Endothelial cell of umbilical vein (primary cell): Measurements from ENCODE around the gene GDPGP1. TPM values are rescaled to one million over a fixed set of nuclear protein-coding genes. Genes with fewer than 3 reads are reported as not detected.
A peak's percentile ranks its signal among the peaks of the same experiment; 100 is the strongest.

Experiments
- BruUV-seq: library from RNA; stranded (reverse); fragments of 400-500 nt; replicated peaks from 2 replicates; lab custom pipeline; 2021; lab: Mats Ljungman, UMichigan
- CTCF ChIA-PET: fragments of 300-600, 350-600 bp; sonication (Branson Sonifier 250); formaldehyde crosslinking; loops from one replicate; lab custom pipeline; 2021; ENCODE audit warnings: antibody characterized with exemption, inconsistent platforms; lab: Charles Lee
- POLR2A ChIA-PET: fragments of 300-600, 350-600 bp; sonication (Branson Sonifier 250); formaldehyde crosslinking; loops from one replicate; lab custom pipeline; 2021; ENCODE audit warnings: antibody characterized with exemption, inconsistent platforms; lab: Charles Lee
- DNase-seq: peaks from one replicate; pipeline ENCODE4 v3.0.0-alpha.2; 2011; ENCODE audit warnings: low read depth, low spot score
- FAIRE-seq: peaks from 2 replicates; lab custom pipeline; 2011; peaks lifted over from hg19 to GRCh38; lab: Jason Lieb, UNC
- H2AFZ ChIP-seq: 2 replicates; pipeline ENCODE4 v1.6.0; 2012; ENCODE audit warnings: low read depth, low read length, control low read depth, inconsistent platforms
- H3K27ac ChIP-seq: 2 replicates; pipeline ENCODE4 v1.5.1; 2011; ENCODE audit warnings: low read depth, mild to moderate bottlenecking, control low read depth, low read length, moderate library complexity; ENCODE audit not compliant: insufficient read depth
- H3K27me3 ChIP-seq, 2 experiments: 2 replicates each; pipeline versions ENCODE4 v1.6.0 to v1.6.1; 2011; ENCODE audit warnings: low read length in 2 of 2, mixed read lengths in 1 of 2; ENCODE audit not compliant: control insufficient read depth in 2 of 2, insufficient read depth in 2 of 2
- H3K36me3 ChIP-seq, 2 experiments: 2 replicates in 1 of 2; 3 replicates in 1 of 2; pipeline ENCODE4 v1.5.1; 2011; ENCODE audit warnings: low read length in 2 of 2, mild to moderate bottlenecking in 1 of 2, moderate library complexity in 1 of 2; ENCODE audit not compliant: control insufficient read depth in 2 of 2, insufficient read depth in 2 of 2; ENCODE audit errors: extremely low read depth in 1 of 2
- H3K4me1 ChIP-seq: 3 replicates; pipeline ENCODE4 v1.5.1; 2011; ENCODE audit warnings: mild to moderate bottlenecking, low read length; ENCODE audit not compliant: control insufficient read depth, insufficient read depth; ENCODE audit errors: extremely low read depth
- H3K4me2 ChIP-seq: 2 replicates; pipeline ENCODE4 v1.6.1; 2011; ENCODE audit warnings: low read length, control low read depth, mixed read lengths; ENCODE audit not compliant: insufficient read depth
- H3K4me3 ChIP-seq, 3 experiments: fragments of 200-600 bp in 1 of 3; sonication (generic), shearing (Covaris generic) in 1 of 3; replicated peaks in 1 of 3; 2 replicates each; pipeline ENCODE4 v1.5.1; 2011 to 2016; ENCODE audit warnings: control low read depth in 3 of 3, low read length in 3 of 3, mild to moderate bottlenecking in 2 of 3, inconsistent platforms in 1 of 3, low read depth in 1 of 3, moderate library complexity in 1 of 3; ENCODE audit not compliant: insufficient read depth in 1 of 3
- H3K79me2 ChIP-seq: 2 replicates; pipeline ENCODE4 v1.6.0; 2012; ENCODE audit warnings: low read length, inconsistent platforms; ENCODE audit not compliant: control insufficient read depth, insufficient read depth
- H3K9ac ChIP-seq: replicated peaks from 2 replicates; pipeline ENCODE3; 2011; ENCODE audit warnings: low read length, control low read depth; ENCODE audit not compliant: insufficient read depth; ENCODE audit errors: extremely low read depth
- H3K9me1 ChIP-seq: replicated peaks from 3 replicates; pipeline ENCODE4 v1.6.0; 2011; ENCODE audit warnings: mild to moderate bottlenecking, low read length; ENCODE audit not compliant: control insufficient read depth, insufficient read depth; ENCODE audit errors: extremely low read depth
- H3K9me3 ChIP-seq: replicated peaks from 2 replicates; pipeline ENCODE4 v1.5.1; 2012; ENCODE audit warnings: low read length, inconsistent platforms; ENCODE audit not compliant: control insufficient read depth, insufficient read depth
- H4K20me1 ChIP-seq: replicated peaks from 2 replicates; pipeline ENCODE3; 2011; ENCODE audit warnings: mild to moderate bottlenecking, low read length; ENCODE audit not compliant: control insufficient read depth, insufficient read depth; ENCODE audit errors: extremely low read depth
- GATA2 ChIP-seq: IDR thresholded peaks from 2 replicates; pipeline ENCODE4 v1.7.0; 2011; ENCODE audit warnings: low read depth, mild to moderate bottlenecking, moderate library complexity, mixed read lengths, low read length; ENCODE audit not compliant: insufficient read length, insufficient read depth
- dilution Hi-C: fragments of 300-500 bp; cut with MboI; formaldehyde crosslinking; loops from one replicate; pipeline ENCODE4 v1.15.0; 2019; ENCODE audit warnings: low sequenced_read_pairs; ENCODE audit not compliant: extremely low pct_ligation_motif_present
- intact Hi-C: fragments of 100-400 bp; cut with micrococcal nuclease; formaldehyde crosslinking; loops from one replicate; pipeline ENCODE4 v1.10.0; 2022
- polyA plus RNA-seq, 4 experiments: library from polyadenylated mRNA; depleted of rRNA in 3 of 4; stranded (reverse) in 3 of 4; unstranded in 1 of 4; fragments of >200 nt; gene quantifications; 2 replicates each; pipeline versions ENCODE4 v1.2.1 to v1.2.3, GENCODE V29; 2011 to 2012; ENCODE audit warnings: missing spikeins in 1 of 4
- total RNA-seq: library from RNA; stranded (reverse); gene quantifications from 2 replicates; pipeline ENCODE4 v1.2.3, GENCODE V29; 2021
- TF ChIP-seq, protein P1 (sequence below), 2 donors: IDR thresholded peaks; 1 replicate in 1 of 2; 2 replicates in 1 of 2; pipeline ENCODE4 v1.5.1; 2011; ENCODE audit warnings: low read length in 2 of 2, mild to moderate bottlenecking in 2 of 2, moderate library complexity in 2 of 2, control low read depth in 1 of 2, inconsistent platforms in 1 of 2, low read depth in 1 of 2; ENCODE audit not compliant: insufficient read depth in 1 of 2; ENCODE audit errors: extremely low read depth in 1 of 2

The GDPGP1 gene
- total and polyA plus RNA-seq, 2 donors (not counting 3 experiments of a cell fraction or from before 2014, with no cell fraction given) = 4.8 to 7.2 TPM

DNA sequence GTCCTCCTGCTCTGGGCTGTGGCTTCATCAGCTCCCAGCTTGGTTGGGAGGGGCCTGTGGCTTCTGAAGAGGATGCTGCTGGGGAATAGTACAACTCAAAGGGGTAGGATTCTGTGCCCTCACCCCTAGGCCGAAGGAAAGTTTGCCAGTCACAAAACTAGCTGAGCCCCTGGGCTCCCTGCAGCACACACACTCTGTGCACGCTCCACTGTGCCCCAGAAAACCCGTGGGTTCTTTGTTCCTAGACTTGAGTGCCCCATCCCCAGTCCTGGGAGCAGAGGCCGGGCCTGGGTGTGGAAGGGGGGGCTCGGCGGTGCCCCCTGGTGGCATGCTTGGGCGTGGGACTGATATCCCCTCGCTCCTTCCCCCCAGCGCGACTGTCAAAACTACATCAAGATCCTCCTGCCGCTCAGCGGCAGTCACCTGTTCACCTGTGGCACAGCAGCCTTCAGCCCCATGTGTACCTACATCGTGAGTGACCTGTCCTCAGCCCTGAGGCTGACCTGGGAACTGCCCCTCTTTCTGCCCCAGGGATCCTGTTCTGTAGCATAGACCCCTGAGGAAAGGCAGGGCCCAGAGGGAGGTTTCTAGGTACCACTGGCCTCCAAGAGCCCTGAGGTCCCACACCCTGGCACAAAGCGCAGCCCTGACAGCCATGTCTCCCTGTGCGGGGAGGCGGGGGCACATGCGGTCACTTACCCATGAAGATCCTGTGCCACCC is 14.4 kb upstream of the GDPGP1 start:
- intact Hi-C loops (loop anchor here (1.0 to 10.0 kb wide), 2 partner anchors 8 to 325 kb away; partner anchors contain the start of gene AP3S2), dilution Hi-C loops (loop anchor here (10.0 kb wide), 1 partner anchor 75 kb away; no protein-coding TSS in a partner anchor)
- FAIRE-seq (peak; percentile 38), DNase-seq (peak; percentile 20)
- H3K4me1 ChIP-seq = no peaks in the 10 kb centered on the region
- H4K20me1 ChIP-seq = no peaks in the 10 kb centered on the region
- TF ChIP-seq, protein P1, sequence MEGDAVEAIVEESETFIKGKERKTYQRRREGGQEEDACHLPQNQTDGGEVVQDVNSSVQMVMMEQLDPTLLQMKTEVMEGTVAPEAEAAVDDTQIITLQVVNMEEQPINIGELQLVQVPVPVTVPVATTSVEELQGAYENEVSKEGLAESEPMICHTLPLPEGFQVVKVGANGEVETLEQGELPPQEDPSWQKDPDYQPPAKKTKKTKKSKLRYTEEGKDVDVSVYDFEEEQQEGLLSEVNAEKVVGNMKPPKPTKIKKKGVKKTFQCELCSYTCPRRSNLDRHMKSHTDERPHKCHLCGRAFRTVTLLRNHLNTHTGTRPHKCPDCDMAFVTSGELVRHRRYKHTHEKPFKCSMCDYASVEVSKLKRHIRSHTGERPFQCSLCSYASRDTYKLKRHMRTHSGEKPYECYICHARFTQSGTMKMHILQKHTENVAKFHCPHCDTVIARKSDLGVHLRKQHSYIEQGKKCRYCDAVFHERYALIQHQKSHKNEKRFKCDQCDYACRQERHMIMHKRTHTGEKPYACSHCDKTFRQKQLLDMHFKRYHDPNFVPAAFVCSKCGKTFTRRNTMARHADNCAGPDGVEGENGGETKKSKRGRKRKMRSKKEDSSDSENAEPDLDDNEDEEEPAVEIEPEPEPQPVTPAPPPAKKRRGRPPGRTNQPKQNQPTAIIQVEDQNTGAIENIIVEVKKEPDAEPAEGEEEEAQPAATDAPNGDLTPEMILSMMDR (IDR thresholded peaks at IDR 0.05; ENCODE audit: extremely low read depth in 1 of 2, insufficient read depth in 1 of 2, low read depth in 1 of 2, low read length in 2 of 2) = peak; percentile 66 to 79
- TF ChIP-seq GATA2 = no peak
- H3K9me3 ChIP-seq = no peaks in the 10 kb centered on the region
- no peak overlapping the region for H2AFZ ChIP-seq
- no peaks in the 10 kb centered on the region for H3K36me3 ChIP-seq
- no peak overlapping the region for H3K9ac ChIP-seq
- ChIA-PET POLR2A (no interaction called here), CTCF (interaction anchor here (0.7 to 3.5 kb wide), 8 partner anchors 11 to 78 kb away, joined by 3 to 38 read pairs (median 3); partner anchors contain the start of gene SEMA4B)
- H3K79me2 ChIP-seq = no peaks in the 10 kb centered on the region
- no peaks in the 10 kb centered on the region for H3K9me1 ChIP-seq
- BruUV-seq = no TSS peak
- H3K27me3 ChIP-seq = no peaks in the 10 kb centered on the region
- H3K27ac ChIP-seq = no peak overlapping the region
- H3K4me3 ChIP-seq = no peak overlapping the region
- H3K4me2 ChIP-seq = no peak overlapping the region
